PFSK-1 (cell line): Measurements from ENCODE around the gene NDUFA13.

Experiments
- FOXP2 ChIP-seq: optimal IDR thresholded peaks from 2 replicates; pipeline ENCODE3; 2011; ENCODE audit warnings: borderline replicate concordance, control low read depth, inconsistent platforms; ENCODE audit not compliant: insufficient read depth; ENCODE audit errors: extremely low read length, extremely low read depth
- POLR2AphosphoS5 ChIP-seq: IDR thresholded peaks from 2 replicates; pipeline ENCODE4 v1.6.1; 2012; ENCODE audit warnings: low read depth, mild to moderate bottlenecking, control low read depth, low read length, moderate library complexity
- REST ChIP-seq, 2 experiments: IDR thresholded peaks; 2 replicates each; pipeline versions ENCODE4 v1.6.1 to v1.8.0; 2011 to 2012; ENCODE audit warnings: low read depth in 2 of 2, low read length in 2 of 2, control low read depth in 1 of 2, inconsistent platforms in 1 of 2, mild to moderate bottlenecking in 1 of 2, moderate library complexity in 1 of 2; ENCODE audit not compliant: insufficient read depth in 1 of 2
- SIN3A ChIP-seq: IDR thresholded peaks from 2 replicates; pipeline ENCODE4 v1.6.1; 2012; ENCODE audit warnings: mild to moderate bottlenecking, low read length, moderate library complexity, borderline replicate concordance; ENCODE audit not compliant: insufficient read depth
- TAF1 ChIP-seq: IDR thresholded peaks from 2 replicates; pipeline ENCODE4 v1.6.1; 2012; ENCODE audit warnings: low read length, control low read depth, borderline replicate concordance; ENCODE audit not compliant: insufficient read depth

- no peak for TF ChIP-seq POLR2AphosphoS5
- TF ChIP-seq REST (IDR thresholded peaks at IDR 0.05; ENCODE audit: insufficient read depth in 1 of 2, low read depth in 2 of 2, low read length in 2 of 2) = no peak
- no peak for TF ChIP-seq SIN3A
- TF ChIP-seq TAF1 = no peak
- TF ChIP-seq FOXP2 = no peak
These were observed 25.6 kb upstream of the NDUFA13 start for GRCh38 chr19:19490214-19490968.
